ENCODE results near the gene TRAF3IP3. TPM values are rescaled to one million over a fixed set of nuclear protein-coding genes. Genes with fewer than 3 reads are reported as not detected.
A peak's percentile ranks its signal among the peaks of the same experiment; 100 is the strongest.

The TRAF3IP3 gene
- total RNA-seq, 1 experiment from 2014 or later, result not detected

DNA sequence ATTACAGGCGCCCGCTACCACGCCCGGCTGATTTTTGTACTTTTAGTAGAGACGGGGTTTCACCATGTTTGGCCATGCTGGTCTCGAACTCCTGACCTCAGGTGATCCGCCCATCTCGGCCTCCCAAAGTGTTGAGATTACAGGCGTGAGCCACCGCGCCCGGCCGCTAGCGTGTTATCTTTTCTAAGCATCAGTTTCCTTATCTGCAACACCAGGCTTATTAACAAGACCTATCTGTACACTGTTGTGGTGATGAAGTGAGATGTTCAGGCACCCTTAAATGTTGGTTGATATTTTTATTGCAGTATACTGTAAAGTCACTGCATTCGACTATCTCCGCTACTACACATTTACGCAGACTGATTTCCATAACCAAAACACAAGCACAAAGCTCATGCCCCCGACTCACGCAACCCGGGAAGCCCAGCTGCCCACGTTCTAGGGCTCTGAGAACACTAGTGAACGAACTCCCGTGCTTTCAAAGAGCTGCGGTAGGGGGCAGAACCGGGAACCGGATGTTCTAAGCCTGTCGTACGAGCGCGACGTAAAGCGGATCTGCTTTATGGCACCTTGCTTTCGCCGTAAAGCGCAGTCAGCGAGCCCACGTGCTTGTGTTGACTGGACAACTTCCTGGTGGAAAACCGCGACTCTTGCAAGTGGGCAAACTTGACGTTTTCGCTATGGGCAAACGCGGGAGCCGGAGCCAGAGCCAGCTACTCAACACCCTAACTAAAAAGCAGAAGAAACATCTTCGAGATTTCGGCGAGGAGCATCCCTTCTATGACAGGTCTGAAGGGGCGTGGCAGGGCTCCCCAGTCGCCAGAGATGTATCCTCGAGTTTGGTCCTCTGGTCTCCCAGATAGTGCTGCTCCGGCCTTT is 71.8 kb downstream of the TRAF3IP3 start, which contains the start of gene UTP25:
Gene UTP25 (plus strand): TSS at position 589 of the 879 bp plus-strand sequence. CDS start 92 bp downstream, at position 681.
- peak; percentile 95 for DNase-seq (ENCODE audit: low read depth)

DNA sequence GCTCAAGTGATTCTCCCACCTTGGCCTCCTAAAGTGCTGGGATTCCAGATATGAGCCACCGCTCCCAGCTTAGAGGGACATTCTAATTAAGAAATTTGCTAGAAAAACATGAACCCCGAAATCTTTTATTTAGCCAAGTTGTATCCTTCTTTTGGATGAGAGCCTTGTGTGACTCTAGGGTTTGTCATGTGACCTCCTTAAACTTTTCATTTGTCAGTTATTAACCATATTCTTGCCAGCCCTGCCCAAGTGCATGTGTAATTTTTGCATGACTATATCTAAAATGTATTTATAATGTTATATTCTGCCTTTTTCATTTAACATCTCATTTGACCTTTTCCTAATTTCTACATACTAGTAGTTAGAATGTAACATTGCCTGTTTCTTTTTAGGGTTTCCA is 73.9 kb downstream of the TRAF3IP3 start:
- DNase-seq (ENCODE audit: low read depth), result no peak

DNA sequence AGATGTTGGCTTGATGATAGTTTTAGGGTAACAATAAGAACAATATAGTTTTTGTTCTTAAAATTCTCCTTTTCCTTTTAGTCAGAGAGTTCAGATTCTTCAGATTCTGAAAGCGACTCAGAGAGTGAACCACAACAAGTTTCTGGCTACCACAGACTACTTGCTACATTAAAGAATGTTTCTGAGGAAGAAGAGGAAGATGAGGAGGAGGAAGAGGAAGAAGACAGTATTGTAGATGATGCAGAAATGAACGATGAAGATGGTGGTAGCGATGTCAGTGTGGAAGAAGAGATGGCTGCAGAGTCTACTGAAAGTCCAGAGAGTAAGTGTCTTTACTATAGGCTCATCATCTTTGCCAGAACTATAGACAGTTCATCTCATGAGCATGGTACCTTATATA is 74.9 kb downstream of the TRAF3IP3 start:
- no peak for DNase-seq (ENCODE audit: low read depth)

DNA sequence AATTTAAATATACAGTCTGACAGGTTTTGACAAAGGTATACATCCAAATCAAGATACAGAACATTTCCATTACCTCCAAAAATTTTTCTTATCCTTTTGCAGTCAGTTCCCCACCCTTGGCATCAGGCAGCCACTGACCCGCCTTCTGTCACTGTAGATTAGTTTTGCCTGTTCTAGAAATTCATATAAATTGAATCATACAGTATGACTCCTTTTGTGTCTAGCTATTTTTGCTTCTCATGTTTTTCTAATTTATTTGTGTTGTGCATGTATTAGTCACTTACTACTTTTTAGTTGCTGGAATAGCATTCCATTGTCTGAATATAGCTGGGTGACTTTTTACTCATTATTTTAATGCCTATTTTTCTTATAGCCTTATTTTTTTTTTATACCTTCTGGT is 75.8 kb downstream of the TRAF3IP3 start:
- DNase-seq (ENCODE audit: low read depth), result peak; percentile 59

Other genes starting within 250 kb of the TRAF3IP3 start
- 3.0 and 4.5 TPM in 2 replicates for gene CAMK1G, start 172.3 kb upstream of the TRAF3IP3 start, total RNA-seq (2014; rRNA removed; shearing (Covaris generic))
- gene LAMB3, start 103.6 kb upstream of the TRAF3IP3 start, total RNA-seq (2014; rRNA removed; shearing (Covaris generic)), result 31.5 and 62.2 TPM in 2 replicates
- gene G0S2, start 80.6 kb upstream of the TRAF3IP3 start, total RNA-seq (2014; rRNA removed; shearing (Covaris generic)), result 267 and 322 TPM in 2 replicates
- gene HSD11B1, start 51.2 kb upstream of the TRAF3IP3 start, total RNA-seq (2014; rRNA removed; shearing (Covaris generic)), result 1.9 and 4.3 TPM in 2 replicates
- 4.0 and 5.7 TPM in 2 replicates for gene C1orf74, start 28.5 kb downstream of the TRAF3IP3 start, total RNA-seq (2014; rRNA removed; shearing (Covaris generic))
- gene IRF6, start 50.1 kb downstream of the TRAF3IP3 start, total RNA-seq (2014; rRNA removed; shearing (Covaris generic)), result 0.39 and 0.47 TPM in 2 replicates
- gene UTP25, start 71.9 kb downstream of the TRAF3IP3 start, total RNA-seq (2014; rRNA removed; shearing (Covaris generic)), result 5.9 and 7.8 TPM in 2 replicates
- 3.7 and 6.1 TPM in 2 replicates for gene SYT14, start 182.2 kb downstream of the TRAF3IP3 start, total RNA-seq (2014; rRNA removed; shearing (Covaris generic))

Data from M059J (cell line).